Tibial nerve (tissue), 4 donors: Measurements from ENCODE around the gene EXOC3. TPM values are rescaled to one million over a fixed set of nuclear protein-coding genes. Genes with fewer than 3 reads are reported as not detected.

Experiments used
- DNase-seq, 2 donors: peaks; one replicate each; pipeline ENCODE4 v3.0.0-alpha.2; 2019; ENCODE audit warnings: low spot score in 2 of 2
- H3K27ac ChIP-seq, 4 donors: fragments of 200-600 bp; sonication (generic) in 3 of 4; one replicate each; pipeline ENCODE4 v1.5.1; 2017 to 2019; ENCODE audit warnings: mild to moderate bottlenecking in 1 of 4
- H3K27me3 ChIP-seq, 2 donors: fragments of 200-600 bp; sonication (generic) in 1 of 2; one replicate each; pipeline versions ENCODE4 v1.5.1 to v1.6.0; 2017 to 2019
- H3K36me3 ChIP-seq, 3 donors: fragments of 200-600 bp; sonication (generic); one replicate each; pipeline ENCODE4 v1.5.1; 2018 to 2019
- H3K4me1 ChIP-seq, 4 donors: fragments of 200-600 bp; sonication (generic) in 3 of 4; one replicate each; pipeline ENCODE4 v1.5.1; 2017 to 2019
- H3K4me3 ChIP-seq, 4 donors: fragments of 200-600 bp; sonication (generic) in 3 of 4; one replicate each; pipeline ENCODE4 v1.5.1; 2017 to 2019; ENCODE audit warnings: mild to moderate bottlenecking in 1 of 4, moderate library complexity in 1 of 4
- H3K9me3 ChIP-seq, 4 donors: fragments of 200-600 bp; sonication (generic) in 3 of 4; one replicate each; pipeline ENCODE4 v1.5.1; 2017 to 2019
- EP300 ChIP-seq, 2 donors: sonication (generic); formaldehyde crosslinking; IDR thresholded peaks; one replicate each; pipeline ENCODE4 v1.6.1; 2017; ENCODE audit warnings: antibody characterized with exemption in 2 of 2, mild to moderate bottlenecking in 1 of 2
- POLR2A ChIP-seq, 2 donors: fragments of 450-650 bp; IDR thresholded peaks; one replicate each; pipeline ENCODE4 v1.6.1; 2017; ENCODE audit warnings: antibody characterized with exemption in 2 of 2, mild to moderate bottlenecking in 2 of 2, moderate library complexity in 2 of 2
- WGBS, 2 donors: methylation state at CpG; one replicate each; pipeline ENCODE4 v1.1.5; 2018; 5-methylcytosine and 5-hydroxymethylcytosine counted together
- total RNA-seq, 4 donors: library from RNA; depleted of rRNA; stranded (reverse); fragments of >200 nt; gene quantifications; one replicate each; pipeline ENCODE4 v1.1.0, GENCODE V29; 2016
- TF ChIP-seq, protein P1 (sequence below), 5 experiments: fragments of 200-600 bp in 3 of 5; fragments of 450-650 bp in 2 of 5; sonication (generic) in 3 of 5; IDR thresholded peaks; one replicate each; pipeline ENCODE4 v1.5.1; 2016 to 2019; ENCODE audit warnings: antibody characterized with exemption in 5 of 5, mild to moderate bottlenecking in 3 of 5, moderate library complexity in 2 of 5

EXOC3 gene
- total RNA-seq, 4 donors from 2014 or later, result 53.5 to 98.4 (median 58.8) TPM

DNA sequence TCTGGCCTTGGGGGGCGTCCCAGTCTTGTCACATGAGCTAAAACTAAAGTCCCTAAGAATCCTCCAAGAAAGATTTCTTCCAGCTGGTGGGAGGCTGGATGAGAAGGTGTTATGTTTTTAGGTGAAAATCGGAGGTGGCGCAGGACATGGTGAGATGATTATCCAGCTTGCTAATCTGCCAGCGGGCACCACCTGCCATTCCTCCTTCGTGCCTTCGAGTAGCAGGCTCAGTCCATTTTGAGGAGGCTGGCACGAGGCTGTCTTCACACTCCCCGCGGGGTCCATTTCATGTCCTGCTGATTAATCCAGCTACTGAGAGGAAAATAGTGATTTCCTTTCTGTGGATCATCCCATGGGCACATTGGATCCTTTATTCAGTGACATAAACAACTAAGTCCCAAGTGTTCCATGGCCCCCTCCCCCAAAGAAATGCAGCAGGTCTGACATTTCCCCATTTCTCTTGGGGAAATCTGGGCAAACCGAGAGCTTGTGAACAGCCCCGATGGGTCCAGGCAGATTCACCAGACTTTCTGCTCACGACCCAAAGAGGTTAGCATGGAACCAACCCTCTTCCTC lies 38.2 kb upstream of the EXOC3 start:
- 84 to 90% methylated on average over 12 of the region's 12 CpGs for WGBS, 2 donors
- peaks cover 0 to 6% of the 10 kb centered on the region in 2 donors for H3K27me3 ChIP-seq

DNA sequence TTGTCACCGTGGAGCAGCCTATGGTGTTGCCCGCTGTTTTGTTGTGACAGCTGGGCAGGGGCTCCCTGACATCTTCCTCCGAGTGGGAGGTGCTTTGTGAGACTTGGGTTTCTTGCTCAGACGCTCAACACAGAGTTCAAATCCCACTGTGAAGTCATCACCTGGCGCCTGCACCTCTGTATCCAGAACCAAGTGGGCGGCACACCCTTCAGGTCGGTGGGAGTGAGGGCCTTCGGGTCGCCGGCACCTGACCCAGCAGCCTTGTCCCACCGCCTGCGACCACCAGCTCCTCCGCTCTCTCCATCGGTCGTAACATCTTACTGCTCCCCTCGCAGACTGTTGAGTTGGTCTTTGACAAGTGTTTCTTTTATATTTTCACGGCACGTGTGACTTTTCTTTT lies 37.6 kb upstream of the EXOC3 start:
- 83 to 84% methylated on average over 18 of the region's 18 CpGs for WGBS, 2 donors
- H3K36me3 ChIP-seq, result no peaks in the 10 kb centered on the region
- H3K27me3 ChIP-seq, result peaks cover 0 to 6% of the 10 kb centered on the region in 2 donors
- peaks cover 0 to 3% (median 2%) of the 10 kb centered on the region in 4 donors for H3K4me1 ChIP-seq
- H3K9me3 ChIP-seq, result no peaks in the 10 kb centered on the region
- H3K4me3 ChIP-seq, result no peak overlapping the region
- DNase-seq, result no peak
- no peak overlapping the region for H3K27ac ChIP-seq
- TF ChIP-seq, protein P1, sequence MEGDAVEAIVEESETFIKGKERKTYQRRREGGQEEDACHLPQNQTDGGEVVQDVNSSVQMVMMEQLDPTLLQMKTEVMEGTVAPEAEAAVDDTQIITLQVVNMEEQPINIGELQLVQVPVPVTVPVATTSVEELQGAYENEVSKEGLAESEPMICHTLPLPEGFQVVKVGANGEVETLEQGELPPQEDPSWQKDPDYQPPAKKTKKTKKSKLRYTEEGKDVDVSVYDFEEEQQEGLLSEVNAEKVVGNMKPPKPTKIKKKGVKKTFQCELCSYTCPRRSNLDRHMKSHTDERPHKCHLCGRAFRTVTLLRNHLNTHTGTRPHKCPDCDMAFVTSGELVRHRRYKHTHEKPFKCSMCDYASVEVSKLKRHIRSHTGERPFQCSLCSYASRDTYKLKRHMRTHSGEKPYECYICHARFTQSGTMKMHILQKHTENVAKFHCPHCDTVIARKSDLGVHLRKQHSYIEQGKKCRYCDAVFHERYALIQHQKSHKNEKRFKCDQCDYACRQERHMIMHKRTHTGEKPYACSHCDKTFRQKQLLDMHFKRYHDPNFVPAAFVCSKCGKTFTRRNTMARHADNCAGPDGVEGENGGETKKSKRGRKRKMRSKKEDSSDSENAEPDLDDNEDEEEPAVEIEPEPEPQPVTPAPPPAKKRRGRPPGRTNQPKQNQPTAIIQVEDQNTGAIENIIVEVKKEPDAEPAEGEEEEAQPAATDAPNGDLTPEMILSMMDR (IDR thresholded peaks at IDR 0.05), result no peak
- no peak for TF ChIP-seq EP300 (IDR thresholded peaks at IDR 0.05)
- no peak for TF ChIP-seq POLR2A (IDR thresholded peaks at IDR 0.05)

More for the DNA sequence above, 38.2 kb upstream of the EXOC3 start:
- no peaks in the 10 kb centered on the region for H3K9me3 ChIP-seq
- TF ChIP-seq EP300 (IDR thresholded peaks at IDR 0.05), result no peak
- H3K4me1 ChIP-seq, result peaks cover 0 to 10% (median 9%) of the 10 kb centered on the region in 4 donors
- H3K4me3 ChIP-seq, result no peak overlapping the region
- H3K36me3 ChIP-seq, result no peaks in the 10 kb centered on the region
- no peak overlapping the region for H3K27ac ChIP-seq
- DNase-seq, result no peak

DNA sequence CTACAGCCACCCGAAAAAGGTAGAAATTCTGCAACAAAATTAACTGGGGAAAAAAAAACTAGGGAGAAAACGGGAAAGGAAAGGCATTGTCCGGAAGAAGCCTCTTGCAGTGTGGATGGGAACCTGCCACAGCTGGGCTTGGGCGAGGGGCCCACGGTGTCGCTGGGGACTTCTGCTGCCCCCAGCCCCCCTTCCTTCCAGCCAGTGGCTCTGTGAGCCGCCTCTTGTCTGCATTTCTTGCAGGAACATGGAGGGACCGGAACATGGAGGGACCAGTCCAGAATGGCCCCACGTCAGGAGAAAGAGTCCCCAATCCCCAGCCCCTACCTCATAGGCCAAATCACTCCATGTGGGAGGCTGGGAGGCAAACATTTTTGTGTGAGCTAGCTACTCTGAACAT lies 36.9 kb upstream of the EXOC3 start:
- Histone ChIP-seq H3K27me3 (peaks cover 0 to 6% of the 10 kb centered on the region in 2 donors), H3K4me1 (no peaks in the 10 kb centered on the region), H3K36me3 (no peaks in the 10 kb centered on the region), H3K4me3 (no peak overlapping the region), H3K9me3 (no peaks in the 10 kb centered on the region), H3K27ac (no peak overlapping the region)
- DNase-seq, result no peak
- TF ChIP-seq, protein P1 (IDR thresholded peaks at IDR 0.05), result no peak
- TF ChIP-seq EP300 (IDR thresholded peaks at IDR 0.05) (no peak), POLR2A (IDR thresholded peaks at IDR 0.05) (no peak)
- whole genome bisulfite sequencing, 2 donors, result 76 to 84% methylated on average over 9 of the region's 9 CpGs

DNA sequence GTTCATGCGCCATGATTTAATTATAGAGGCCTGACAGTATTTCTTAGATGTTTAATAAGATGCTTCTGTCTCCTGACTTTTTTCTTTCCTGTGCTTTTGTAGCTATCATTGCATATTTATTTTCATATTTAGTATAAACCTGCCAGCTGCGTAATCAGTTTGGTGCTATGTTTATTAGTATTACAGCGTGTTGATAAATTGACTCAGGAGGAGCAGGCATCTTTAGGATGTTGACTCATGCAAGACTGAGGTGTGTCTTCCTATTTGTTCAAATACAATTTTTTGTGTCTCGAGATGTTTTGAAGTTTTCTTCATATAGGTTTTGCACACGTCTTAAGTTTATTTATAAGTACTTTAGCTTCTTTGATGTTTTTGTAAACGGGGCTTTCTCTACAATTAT lies 35.9 kb upstream of the EXOC3 start:
- no peak for DNase-seq
- WGBS, 2 donors, result 93% methylated on average over 6 of the region's 6 CpGs
- Histone ChIP-seq H3K27me3 (peaks cover 0 to 6% of the 10 kb centered on the region in 2 donors), H3K4me1 (no peaks in the 10 kb centered on the region), H3K36me3 (no peaks in the 10 kb centered on the region), H3K9me3 (no peaks in the 10 kb centered on the region), H3K4me3 (no peak overlapping the region), H3K27ac (no peak overlapping the region)
- TF ChIP-seq POLR2A (IDR thresholded peaks at IDR 0.05) (no peak), EP300 (IDR thresholded peaks at IDR 0.05) (no peak)
- TF ChIP-seq, protein P1 (IDR thresholded peaks at IDR 0.05), result no peak

DNA sequence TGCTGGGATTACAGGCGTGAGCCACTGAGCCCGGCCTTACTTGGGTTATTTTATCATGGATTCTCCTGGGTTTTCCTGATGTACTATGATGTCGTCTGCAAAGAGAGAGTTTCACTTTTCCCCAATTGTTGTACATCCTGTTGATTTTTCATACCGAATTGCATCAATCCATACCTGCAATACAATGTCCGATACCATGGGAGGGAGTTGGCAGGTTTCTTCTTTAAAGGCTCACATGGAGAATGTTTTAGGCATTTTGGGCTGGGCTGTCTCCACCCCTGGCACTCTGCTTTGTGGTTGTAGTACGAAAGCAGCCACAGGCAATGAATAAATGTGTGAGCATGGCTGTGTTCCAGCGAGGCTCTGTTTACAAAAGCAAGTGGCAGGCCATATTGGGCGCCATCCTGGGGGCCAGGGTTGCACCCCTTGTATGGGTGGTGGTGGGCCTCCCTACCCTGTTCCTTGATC lies 35.1 kb upstream of the EXOC3 start:
- DNase-seq, result no peak
- Histone ChIP-seq H3K9me3 (no peaks in the 10 kb centered on the region), H3K4me1 (no peaks in the 10 kb centered on the region), H3K27ac (no peak overlapping the region), H3K27me3 (peaks cover 0 to 6% of the 10 kb centered on the region in 2 donors), H3K4me3 (no peak overlapping the region), H3K36me3 (no peaks in the 10 kb centered on the region)
- WGBS, 2 donors, result 78 to 83% methylated on average over 8 of the region's 8 CpGs
- TF ChIP-seq, protein P1 (IDR thresholded peaks at IDR 0.05), result no peak
- TF ChIP-seq POLR2A (IDR thresholded peaks at IDR 0.05) (no peak), EP300 (IDR thresholded peaks at IDR 0.05) (no peak)
